CD14-positive monocyte (primary cell): ENCODE data around the gene SYNE1. TPM values are rescaled to one million over a fixed set of nuclear protein-coding genes. Genes with fewer than 3 reads are reported as not detected.

Experiments used
- DNase-seq, 3 donors: peaks; one replicate each; pipeline ENCODE4 v3.0.0-alpha.2; 2011 to 2022
- H2AFZ ChIP-seq: 2 replicates; pipeline ENCODE4 v1.6.0; 2012; ENCODE audit warnings: mild to moderate bottlenecking, low read depth, low read length, inconsistent platforms; ENCODE audit not compliant: insufficient read depth, poor library complexity, severe bottlenecking
- H3K27ac ChIP-seq, 2 donors: 1 replicate in 1 of 2; 2 replicates in 1 of 2; pipeline ENCODE4 v1.5.1; 2012 to 2013; ENCODE audit warnings: low read length in 2 of 2, control low read depth in 1 of 2, inconsistent platforms in 1 of 2, low read depth in 1 of 2, mild to moderate bottlenecking in 1 of 2
- H3K27me3 ChIP-seq, 2 donors: one replicate each; pipeline versions ENCODE4 v1.6.0 to v1.6.1; 2011 to 2013; ENCODE audit warnings: low read length in 2 of 2; ENCODE audit not compliant: control insufficient read depth in 2 of 2, insufficient read depth in 2 of 2
- H3K36me3 ChIP-seq, 2 donors: replicated peaks in 1 of 2; 1 replicate in 1 of 2; 2 replicates in 1 of 2; pipeline versions ENCODE4 v1.5.1 to v1.6.1; 2012 to 2013; ENCODE audit warnings: low read length in 2 of 2, control low read depth in 1 of 2, inconsistent platforms in 1 of 2, mild to moderate bottlenecking in 1 of 2; ENCODE audit not compliant: insufficient read depth in 2 of 2, control insufficient read depth in 1 of 2
- H3K4me1 ChIP-seq, 2 donors: 1 replicate in 1 of 2; 2 replicates in 1 of 2; pipeline versions ENCODE4 v1.5.1 to v1.6.1; 2012 to 2013; ENCODE audit warnings: low read length in 2 of 2, control low read depth in 1 of 2, inconsistent platforms in 1 of 2, mild to moderate bottlenecking in 1 of 2, moderate library complexity in 1 of 2; ENCODE audit not compliant: insufficient read depth in 2 of 2, control insufficient read depth in 1 of 2
- H3K4me2 ChIP-seq: replicated peaks from 2 replicates; pipeline ENCODE3; 2012; ENCODE audit warnings: low read length, moderate library complexity, mild to moderate bottlenecking; ENCODE audit not compliant: poor library complexity, severe bottlenecking; ENCODE audit errors: extremely low read depth
- H3K4me3 ChIP-seq, 3 experiments: fragments of 200-600 bp in 1 of 3; sonication (generic) in 1 of 3; replicated peaks in 1 of 3; 1 replicate in 2 of 3; 2 replicates in 1 of 3; pipeline ENCODE4 v1.5.1; 2011 to 2013; ENCODE audit warnings: low read length in 3 of 3, mild to moderate bottlenecking in 3 of 3, control low read depth in 2 of 3, low read depth in 2 of 3, inconsistent platforms in 1 of 3, moderate library complexity in 1 of 3
- H3K79me2 ChIP-seq: 2 replicates; pipeline ENCODE4 v1.6.0; 2012; ENCODE audit warnings: mild to moderate bottlenecking, control low read depth, inconsistent platforms, low read length, moderate library complexity; ENCODE audit not compliant: insufficient read depth
- H3K9ac ChIP-seq: 2 replicates; pipeline ENCODE4 v1.6.0; 2017; ENCODE audit warnings: low read length, mild to moderate bottlenecking; ENCODE audit not compliant: insufficient read depth, poor library complexity, severe bottlenecking
- H3K9me3 ChIP-seq, 2 donors: replicated peaks in 1 of 2; 1 replicate in 1 of 2; 2 replicates in 1 of 2; pipeline versions ENCODE4 v1.5.1 to v1.6.1; 2012 to 2013; ENCODE audit warnings: low read length in 2 of 2, control low read depth in 1 of 2; ENCODE audit not compliant: control insufficient read depth in 1 of 2, insufficient read depth in 1 of 2
- H4K20me1 ChIP-seq: 2 replicates; pipeline ENCODE4 v1.6.0; 2012; ENCODE audit warnings: mild to moderate bottlenecking, low read length, control low read depth, moderate library complexity; ENCODE audit not compliant: insufficient read depth
- H3K27ac Mint-ChIP-seq, 7 donors: one replicate each; pipeline ENCODE4 v1.8.0; 2020; ENCODE audit warnings: mild to moderate bottlenecking in 7 of 7, mixed read lengths in 7 of 7, moderate library complexity in 6 of 7, inconsistent platforms in 2 of 7
- H3K27me3 Mint-ChIP-seq, 3 donors: one replicate each; pipeline ENCODE4 v1.8.0; 2021 to 2022; ENCODE audit warnings: low read depth in 3 of 3, mild to moderate bottlenecking in 3 of 3, mixed read lengths in 3 of 3, moderate library complexity in 3 of 3, inconsistent platforms in 1 of 3
- H3K36me3 Mint-ChIP-seq, 2 donors: one replicate each; pipeline ENCODE4 v1.8.0; 2020; ENCODE audit warnings: mixed read lengths in 2 of 2, inconsistent platforms in 1 of 2, mild to moderate bottlenecking in 1 of 2
- H3K4me1 Mint-ChIP-seq: one replicate; pipeline ENCODE4 v1.8.0; 2020; ENCODE audit warnings: mild to moderate bottlenecking, mixed read lengths
- H3K4me3 Mint-ChIP-seq, 2 donors: one replicate each; pipeline ENCODE4 v1.8.0; 2020; ENCODE audit warnings: mild to moderate bottlenecking in 2 of 2, mixed read lengths in 2 of 2, moderate library complexity in 1 of 2
- H3K9me3 Mint-ChIP-seq, 7 donors: one replicate each; pipeline ENCODE4 v1.8.0; 2020 to 2022; ENCODE audit warnings: mixed read lengths in 7 of 7, mild to moderate bottlenecking in 6 of 7, moderate library complexity in 6 of 7, inconsistent platforms in 2 of 7
- CTCF ChIP-seq: fragments of 200-600 bp; IDR thresholded peaks from one replicate; pipeline ENCODE4 v1.8.0; 2022; ENCODE audit warnings: antibody characterized with exemption, mild to moderate bottlenecking
- WGBS: methylation state at CpG from one replicate; pipeline ENCODE4 v1.1.5; 2013; ENCODE audit warnings: missing lambda C conversion rate; ENCODE audit not compliant: insufficient coverage; 5-methylcytosine and 5-hydroxymethylcytosine counted together
- intact Hi-C, 2 donors: fragments of 100-400 bp; cut with micrococcal nuclease; formaldehyde crosslinking; loops; one replicate each; pipeline versions ENCODE4 v1.15.0 to v1.15.1; 2023
- polyA plus RNA-seq, 3 donors: library from polyadenylated mRNA; depleted of rRNA in 1 of 3; unstranded in 2 of 3; stranded (reverse) in 1 of 3; fragments of 300-500 nt in 2 of 3; fragments of >200 nt in 1 of 3; fragmentation: Illumina TruSeq in 2 of 3; gene quantifications; 1 replicate in 2 of 3; 2 replicates in 1 of 3; pipeline ENCODE4 v1.2.3, GENCODE V29; 2012 to 2021

The SYNE1 gene
- polyA plus RNA-seq, 3 donors = 3.7 to 24.5 (median 8.1) TPM

GRCh38 chr6:152292555-152292954 is 344.6 kb downstream of the SYNE1 start:
- peaks cover 3% of the 10 kb centered on the region for H3K4me1 Mint-ChIP-seq
- H3K27ac Mint-ChIP-seq = peak overlapping the region in 1 of 7 donors; percentile 50
- WGBS = no CpG with 5 or more reads among the region's 3 CpGs
- TF ChIP-seq CTCF = no peak
- H3K4me3 ChIP-seq = no peak overlapping the region
- H3K27me3 ChIP-seq = no peaks in the 10 kb centered on the region
- no peaks in the 10 kb centered on the region for H3K4me1 ChIP-seq
- peaks cover 59% of the 10 kb centered on the region in 2 donors for H3K36me3 Mint-ChIP-seq
- H3K27me3 Mint-ChIP-seq = no peaks in the 10 kb centered on the region
- no peaks in the 10 kb centered on the region for H3K9me3 Mint-ChIP-seq
- intact Hi-C loops = no loop called here
- DNase-seq = no peak
- H3K4me2 ChIP-seq = no peak overlapping the region
- H4K20me1 ChIP-seq = no peaks in the 10 kb centered on the region
- H3K4me3 Mint-ChIP-seq = no peak overlapping the region
- H3K79me2 ChIP-seq = no peaks in the 10 kb centered on the region
- peaks cover 22 to 65% of the 10 kb centered on the region in 2 donors for H3K36me3 ChIP-seq
- no peaks in the 10 kb centered on the region for H3K9me3 ChIP-seq
- no peak overlapping the region for H3K27ac ChIP-seq
- no peak overlapping the region for H3K9ac ChIP-seq
- H2AFZ ChIP-seq = no peak overlapping the region

GRCh38 chr6:152290693-152291092 is 346.5 kb downstream of the SYNE1 start:
- Histone ChIP-seq H3K4me1 (no peaks in the 10 kb centered on the region), H3K9ac (no peak overlapping the region), H3K4me3 (no peak overlapping the region), H3K36me3 (peaks cover 27 to 74% of the 10 kb centered on the region in 2 donors), H3K27me3 (no peaks in the 10 kb centered on the region), H3K27ac (no peak overlapping the region), H4K20me1 (no peaks in the 10 kb centered on the region), H2AFZ (no peak overlapping the region), H3K79me2 (no peaks in the 10 kb centered on the region), H3K4me2 (no peak overlapping the region), H3K9me3 (no peaks in the 10 kb centered on the region)
- no peaks in the 10 kb centered on the region for H3K9me3 Mint-ChIP-seq
- intact Hi-C loops = no loop called here
- H3K36me3 Mint-ChIP-seq = peaks cover 54 to 65% of the 10 kb centered on the region in 2 donors
- no peak for DNase-seq
- H3K27me3 Mint-ChIP-seq = no peaks in the 10 kb centered on the region
- H3K4me3 Mint-ChIP-seq = no peak overlapping the region
- TF ChIP-seq CTCF = no peak
- H3K4me1 Mint-ChIP-seq = no peaks in the 10 kb centered on the region
- no peak overlapping the region for H3K27ac Mint-ChIP-seq
